Mesenteric fat pad (tissue), 1 donor: Measurements from ENCODE around the gene DHRS3. TPM values are rescaled to one million over a fixed set of nuclear protein-coding genes. Genes with fewer than 3 reads are reported as not detected.

Source experiments
- DNase-seq: peaks from one replicate; pipeline ENCODE4 v3.0.0-alpha.2; 2020; ENCODE audit warnings: low spot score
- total RNA-seq: library from RNA; stranded (reverse); fragmentation: NEBNext Ultra II Directional; extraction: Animal tissue kit (Norgen Biotek cat#: 25700); gene quantifications from one replicate; pipeline ENCODE4 v1.2.1, GENCODE V29; 2021
- donor health status: DM: yes; HTN: yes; CAD: no.

The DHRS3 gene
- total RNA-seq, 1 donor from 2014 or later: 495 TPM

DNA sequence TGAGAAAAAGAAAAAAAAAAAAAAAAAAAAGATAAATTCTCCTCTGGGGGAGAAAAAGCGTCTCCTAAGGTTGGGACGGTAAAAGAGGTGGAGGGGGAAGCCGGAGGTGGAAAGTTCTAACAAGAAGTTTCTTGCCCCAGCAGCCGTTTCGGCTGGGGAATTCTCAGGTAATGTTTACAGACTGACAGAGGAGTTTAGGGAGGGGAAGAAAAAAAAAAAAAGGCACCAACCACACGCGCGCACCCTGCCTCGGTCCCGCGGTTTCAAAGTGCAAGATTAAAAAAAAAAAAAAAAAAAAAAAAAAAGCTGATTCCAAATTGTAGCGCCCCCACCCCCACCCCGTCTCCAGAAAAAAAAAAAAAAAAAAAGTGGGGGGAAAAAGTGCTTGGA is 504 bp downstream of the DHRS3 start:
- DNase-seq: no peak

GRCh38 chr1:12616709-12617373 is 1.2 kb downstream of the DHRS3 start:
- DNase-seq: no peak

DNA sequence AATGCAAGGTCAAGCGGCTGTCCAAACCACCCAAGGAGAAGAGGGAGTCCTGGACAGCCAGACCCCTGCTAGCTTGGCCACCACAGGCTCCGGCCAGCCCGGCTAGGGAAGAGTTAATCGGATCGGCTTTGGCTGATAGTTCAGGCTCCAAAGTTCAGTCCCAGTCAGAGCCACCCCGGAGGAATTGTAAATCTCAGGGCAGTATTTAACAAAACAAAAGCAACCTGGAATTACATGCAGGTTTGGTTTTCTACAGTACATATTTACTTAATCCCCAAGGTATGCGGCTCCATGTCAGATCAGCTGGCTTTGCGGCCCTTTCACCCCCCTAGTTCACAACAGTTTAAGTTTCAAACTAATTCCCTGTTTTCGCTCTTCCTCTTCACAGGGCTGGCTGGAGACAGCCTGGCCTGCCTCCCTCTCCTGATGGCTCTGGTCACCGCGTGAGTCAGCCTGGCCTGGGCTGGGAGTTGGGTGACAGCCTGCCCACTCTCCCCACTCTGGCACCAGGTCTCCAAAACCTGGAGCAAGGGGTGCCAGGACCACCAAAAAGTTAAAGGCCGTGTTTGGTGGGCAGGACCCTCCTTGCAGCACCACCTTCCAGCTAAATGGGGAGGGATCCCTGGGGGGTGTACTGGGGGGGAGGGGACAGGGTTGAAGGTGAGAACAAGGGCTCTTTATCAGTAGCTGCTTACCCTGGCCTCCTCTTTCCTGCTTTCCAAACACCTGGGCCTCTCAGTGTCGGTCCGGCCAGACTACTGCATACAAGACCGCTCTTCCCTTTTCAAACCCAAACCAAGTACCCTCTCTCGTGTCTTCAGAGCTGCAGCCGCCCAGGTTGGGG is 1.9 kb downstream of the DHRS3 start:
- no peak for DNase-seq

- DNase-seq: no peak
Observed at GRCh38 chr1:12615159-12615864, 2.7 kb downstream of the DHRS3 start.

DNA sequence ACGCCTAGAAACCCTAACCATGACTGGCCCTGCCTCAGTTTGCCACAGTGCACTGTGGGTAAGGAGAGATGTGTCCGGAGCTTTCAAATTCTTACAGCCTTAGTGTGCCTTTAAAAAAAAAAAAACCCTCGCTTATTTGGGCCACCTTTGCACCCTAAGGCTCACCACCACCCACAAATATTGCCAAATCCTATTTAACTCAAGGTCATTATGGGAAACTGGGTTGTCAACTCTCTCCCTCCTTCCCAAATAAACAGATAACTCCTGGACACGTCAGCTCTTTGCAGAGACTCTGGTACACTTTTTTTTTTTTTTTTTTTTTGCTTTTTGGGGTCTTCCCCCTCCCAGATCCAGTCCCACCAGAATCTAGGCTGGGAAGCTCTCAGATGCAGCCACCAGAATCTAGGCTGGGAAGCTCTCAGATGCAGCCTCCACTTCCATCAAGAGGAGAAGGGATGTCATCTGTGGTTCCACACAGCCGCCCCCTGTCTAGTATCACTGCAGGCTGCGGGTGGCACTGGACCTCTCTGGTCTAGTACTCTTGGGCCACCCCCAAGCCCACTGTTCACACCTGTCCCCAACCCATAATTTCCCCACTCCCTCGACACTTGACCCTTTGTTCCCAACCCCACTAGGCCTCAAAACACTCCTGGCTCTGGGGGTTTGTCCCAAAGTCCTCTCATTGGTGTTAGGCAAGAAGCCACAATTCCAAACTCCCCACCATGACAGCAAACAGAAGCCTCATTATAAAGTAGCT is 3.4 kb downstream of the DHRS3 start:
- no peak for DNase-seq

GRCh38 chr1:12613180-12613579 is 4.8 kb downstream of the DHRS3 start:
- DNase-seq: no peak

DNA sequence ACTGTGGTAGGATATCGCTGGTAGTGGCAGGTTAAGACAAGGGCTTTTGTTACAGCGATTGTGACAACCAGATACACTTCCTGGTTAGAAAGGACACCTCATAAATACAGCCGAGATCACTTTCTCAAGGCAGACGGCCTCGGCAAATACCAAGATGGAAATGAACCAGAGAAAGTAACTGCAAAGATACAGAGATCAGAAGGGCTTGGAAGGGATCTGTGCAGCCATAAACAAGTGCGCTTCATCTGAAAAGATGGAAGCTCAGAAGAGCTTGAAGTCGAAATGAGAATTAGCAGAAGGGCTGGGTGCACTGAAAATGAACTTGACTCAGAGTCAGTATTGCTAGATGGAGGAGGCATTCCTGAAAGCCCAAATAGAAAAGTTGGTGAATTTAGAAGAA is 7.1 kb downstream of the DHRS3 start:
- no peak for DNase-seq

DNA sequence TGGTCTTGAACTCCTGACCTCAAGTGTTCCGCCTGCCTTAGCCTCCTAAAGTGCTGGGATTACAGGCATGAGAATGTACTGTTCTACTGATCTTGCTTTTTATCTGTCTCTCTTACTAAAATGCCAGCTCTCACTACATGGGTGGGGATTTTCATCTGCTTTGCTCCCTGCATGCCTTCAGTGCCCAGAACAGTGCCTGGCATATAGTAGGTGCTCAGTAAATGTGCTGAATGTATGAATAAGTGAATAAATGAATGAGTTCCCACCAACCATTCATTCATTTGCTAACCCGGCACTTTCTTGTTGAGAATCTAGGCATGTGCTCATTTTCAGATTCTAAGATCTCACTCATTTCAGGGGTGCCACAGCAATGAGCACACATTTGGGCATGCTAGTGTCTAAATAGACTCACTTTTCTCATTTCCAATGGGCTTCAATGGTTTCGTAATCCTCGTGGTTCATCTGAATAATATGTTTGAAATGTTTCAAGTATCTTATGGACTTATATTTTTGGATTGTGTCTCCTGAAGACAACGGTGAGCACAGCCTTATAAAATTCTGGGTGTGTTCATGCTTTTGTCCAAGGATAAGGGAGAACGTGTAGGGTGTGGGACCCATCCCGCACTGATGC is 7.6 kb downstream of the DHRS3 start:
- no peak for DNase-seq

- no peak for DNase-seq
Observed at GRCh38 chr1:12609469-12610003, 8.5 kb downstream of the DHRS3 start.

DNA sequence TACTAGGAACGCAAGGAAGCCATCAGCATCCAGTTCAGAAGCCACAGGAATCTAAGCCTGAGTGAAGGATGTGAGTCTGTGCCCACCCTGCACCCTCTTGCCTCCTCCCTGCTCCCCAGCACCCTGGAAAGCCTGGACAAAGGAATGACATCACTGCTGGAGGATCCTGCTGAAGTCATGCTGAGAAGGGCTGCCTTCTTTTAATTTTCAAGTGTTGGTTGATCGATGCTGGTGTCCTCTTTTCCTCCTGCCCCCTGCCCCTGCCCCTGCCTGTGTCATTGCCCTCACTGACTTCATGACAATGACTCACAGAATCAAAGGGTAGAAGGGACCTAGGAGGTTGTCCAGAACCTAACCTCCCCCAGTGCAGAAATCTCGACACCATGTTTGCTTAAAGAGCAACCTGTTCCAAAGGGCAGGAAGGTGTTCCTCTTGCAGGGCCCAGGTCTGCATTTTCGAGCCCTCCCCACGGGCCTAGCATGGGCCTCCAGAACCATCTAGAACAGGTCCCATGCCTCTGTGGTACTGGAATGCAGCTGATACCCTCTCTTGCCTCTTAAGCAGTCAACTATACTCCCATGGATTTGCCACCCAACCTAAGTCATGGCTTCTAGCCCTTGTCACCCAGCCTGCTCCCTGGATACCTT is 9.6 kb downstream of the DHRS3 start:
- no peak for DNase-seq

- no peak for DNase-seq
Observed at GRCh38 chr1:12607263-12607662, 10.7 kb downstream of the DHRS3 start.

- DNase-seq: no peak
Observed at GRCh38 chr1:12604986-12605385, 13.0 kb downstream of the DHRS3 start.

- no peak for DNase-seq
Observed at GRCh38 chr1:12604114-12604874, 13.7 kb downstream of the DHRS3 start.

DNA sequence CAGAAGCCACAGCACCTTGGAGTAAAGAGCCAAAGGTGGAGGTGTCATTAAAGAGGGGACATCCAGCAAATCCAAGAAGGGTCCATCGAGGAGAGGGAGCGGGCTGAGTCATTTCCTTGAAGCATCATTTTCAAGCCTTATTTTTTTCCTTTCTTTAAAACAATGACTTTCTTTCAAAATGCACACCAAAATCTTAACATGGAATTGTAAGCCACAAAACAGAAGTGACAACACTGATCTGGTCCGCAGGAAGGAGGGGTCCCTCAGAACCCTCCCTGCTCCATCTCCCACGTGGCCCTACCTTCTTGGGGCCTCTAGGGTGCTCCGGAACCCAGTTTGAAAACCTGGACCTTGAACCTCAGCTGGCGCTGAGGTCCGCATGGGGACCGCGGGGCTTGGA is 14.8 kb downstream of the DHRS3 start:
- DNase-seq: no peak

DNA sequence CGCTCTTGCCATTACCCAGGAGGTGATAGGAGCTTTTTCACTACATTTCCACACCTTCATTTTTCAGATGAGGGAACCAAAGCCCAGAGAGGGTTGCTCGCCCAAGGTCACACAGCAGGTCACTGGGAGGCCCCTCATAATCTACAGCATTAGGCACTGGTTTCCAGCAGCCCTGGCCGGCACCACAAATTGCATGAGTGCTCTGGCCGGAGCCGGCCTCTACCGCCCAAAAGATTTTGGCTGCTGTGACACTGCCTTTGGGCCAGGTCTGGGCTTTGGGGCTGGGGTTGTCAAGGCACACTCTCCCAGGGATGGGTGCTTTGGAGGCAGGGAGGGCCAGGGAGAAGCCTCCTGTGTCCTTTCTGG is 15.4 kb downstream of the DHRS3 start:
- no peak for DNase-seq

GRCh38 chr1:12601700-12602658 is 16.0 kb downstream of the DHRS3 start:
- no peak for DNase-seq

DNA sequence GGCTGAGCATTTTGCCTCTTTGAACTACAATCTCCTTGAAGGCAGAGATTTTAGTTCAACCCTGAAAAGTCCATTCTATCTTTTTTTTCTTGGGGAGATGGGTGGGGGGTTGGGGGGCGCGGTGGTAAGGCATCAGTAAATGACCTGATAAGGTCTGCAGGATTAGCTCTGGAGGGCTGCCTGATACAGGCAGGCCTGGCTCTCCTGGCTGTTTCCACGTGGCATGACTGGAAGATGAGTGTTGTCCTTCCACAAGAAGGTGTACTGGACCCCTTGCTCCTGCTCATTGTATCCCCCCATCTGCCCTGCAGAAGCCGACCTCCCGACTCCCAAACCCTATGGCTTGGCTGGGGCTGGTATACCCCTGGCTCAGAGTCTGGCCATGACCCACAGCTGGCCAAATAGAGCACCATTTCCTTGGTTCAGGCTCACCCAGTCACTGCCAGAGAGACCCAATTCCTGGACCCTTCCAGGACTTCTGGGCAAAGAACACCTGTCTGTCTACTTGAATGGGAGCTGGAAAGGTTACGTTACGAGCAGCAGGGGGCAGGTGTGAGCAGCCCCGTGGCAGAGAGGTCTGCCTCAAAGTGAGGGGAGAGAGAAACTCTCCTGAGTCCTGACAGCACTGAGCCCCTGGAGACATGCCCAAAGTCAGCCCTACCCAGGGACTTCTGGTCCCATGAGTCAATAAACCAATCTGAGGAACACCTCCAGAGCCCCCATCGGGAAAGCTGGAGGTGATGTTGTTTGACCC is 17.0 kb downstream of the DHRS3 start:
- no peak for DNase-seq

DNA sequence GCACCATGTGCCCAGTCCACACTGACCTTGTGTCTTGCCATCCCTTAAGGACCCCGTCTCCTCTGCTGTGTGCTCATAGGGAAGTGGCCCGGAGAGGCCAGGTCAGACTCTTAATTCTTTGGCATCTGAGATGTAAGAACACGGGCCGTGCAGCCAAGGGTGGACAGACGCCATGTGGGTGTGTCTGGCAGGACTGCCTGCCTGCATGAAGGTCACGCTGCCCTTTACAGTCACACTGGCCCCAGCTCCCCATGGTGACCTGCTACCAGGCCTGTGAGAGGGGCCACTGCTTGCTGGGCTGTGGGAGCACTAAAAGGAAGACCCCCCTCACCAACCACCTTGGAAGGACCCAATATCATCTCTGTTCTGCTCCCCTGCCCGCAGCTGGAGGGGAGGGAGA is 17.7 kb downstream of the DHRS3 start:
- DNase-seq: no peak
